Measurements from ENCODE around the gene LSMEM2. TPM values are rescaled to one million over a fixed set of nuclear protein-coding genes. Genes with fewer than 3 reads are reported as not detected.

Gene LSMEM2
- total RNA-seq: not detected in 2 replicates

GRCh38 chr3:50278880-50279224 is at the start of gene LSMEM2:
Gene LSMEM2, plus strand, starts transcription at chr3:50279087. Its CDS starts 27 bp downstream, at chr3:50279114.

GRCh38 chr3:50235716-50236483 is 43.0 kb upstream of the LSMEM2 start, which contains the start of gene GNAI2:
Gene GNAI2, plus strand, starts transcription at chr3:50236204. Its CDS starts 132 bp downstream, at chr3:50236336.

GRCh38 chr3:50268703-50269451 is 10.0 kb upstream of the LSMEM2 start, which contains the start of gene SEMA3B:
Gene SEMA3B, plus strand, starts transcription at chr3:50269147. Its CDS starts 94 bp downstream, at chr3:50269241.

GRCh38 chr3:50292159-50293078 is 13.5 kb downstream of the LSMEM2 start, which contains the start of gene IFRD2:
Gene IFRD2, minus strand, starts transcription at chr3:50292429. Its CDS starts 155 bp downstream, at chr3:50292274.

GRCh38 chr3:50298836-50299637 is 20.1 kb downstream of the LSMEM2 start, which contains the start of the genes HYAL3 and NAA80:
Gene HYAL3, minus strand, starts transcription at chr3:50299405. Its CDS starts 3,803 bp downstream, at chr3:50295602.
Gene NAA80, minus strand, starts transcription at chr3:50299405. Its CDS starts 1,942 bp downstream, at chr3:50297463.

GRCh38 chr3:50303013-50303815 is 24.3 kb downstream of the LSMEM2 start, which contains the start of gene HYAL1:
Gene HYAL1, minus strand, starts transcription at chr3:50303574. Its CDS starts 618 bp downstream, at chr3:50302956.

GRCh38 chr3:50322386-50323091 is 43.7 kb downstream of the LSMEM2 start, which contains the start of gene HYAL2:
Gene HYAL2, minus strand, starts transcription at chr3:50322745. Its CDS starts 2,256 bp downstream, at chr3:50320489.

GRCh38 chr3:50327943-50328691 is 49.2 kb downstream of the LSMEM2 start, which contains the start of gene TUSC2:
Gene TUSC2, minus strand, starts transcription at chr3:50328223. Its CDS starts 124 bp downstream, at chr3:50328099.

Other genes with a start within 250 kb of the LSMEM2 start
- gene RBM5, start 190.2 kb upstream of the LSMEM2 start, total RNA-seq: 103 and 202 TPM in 2 replicates
- gene SEMA3F, start 123.8 kb upstream of the LSMEM2 start, total RNA-seq: 37.3 and 205 TPM in 2 replicates
- gene GNAT1, start 87.5 kb upstream of the LSMEM2 start, total RNA-seq: not detected in 2 replicates
- gene SLC38A3, start 73.8 kb upstream of the LSMEM2 start, total RNA-seq: not detected in 2 replicates
- gene GNAI2, start 42.9 kb upstream of the LSMEM2 start, total RNA-seq: 82.7 and 168 TPM in 2 replicates
- 5.1 and 7.5 TPM in 2 replicates for gene SEMA3B, start 9.9 kb upstream of the LSMEM2 start, total RNA-seq
- 117 and 171 TPM in 2 replicates for gene IFRD2, start 13.3 kb downstream of the LSMEM2 start, total RNA-seq
- gene HYAL3, start 20.3 kb downstream of the LSMEM2 start, total RNA-seq: 8.4 and 8.5 TPM in 2 replicates
- gene NAA80, start 20.3 kb downstream of the LSMEM2 start, total RNA-seq: 2.7 and 2.9 TPM in 2 replicates
- 4.5 and 5.8 TPM in 2 replicates for gene HYAL1, start 24.5 kb downstream of the LSMEM2 start, total RNA-seq
- 59.1 and 76.5 TPM in 2 replicates for gene HYAL2, start 43.7 kb downstream of the LSMEM2 start, total RNA-seq
- 15.7 and 26.0 TPM in 2 replicates for gene TUSC2, start 49.1 kb downstream of the LSMEM2 start, total RNA-seq
- gene RASSF1, start 61.7 kb downstream of the LSMEM2 start, total RNA-seq: 14.9 and 19.8 TPM in 2 replicates
- gene ZMYND10, start 66.6 kb downstream of the LSMEM2 start, total RNA-seq: 0.21 and 0.34 TPM in 2 replicates
- 11.3 and 14.7 TPM in 2 replicates for gene NPRL2, start 71.7 kb downstream of the LSMEM2 start, total RNA-seq
- gene CYB561D2, start 71.8 kb downstream of the LSMEM2 start, total RNA-seq: 13.7 and 14.2 TPM in 2 replicates
- 28.0 and 33.0 TPM in 2 replicates for gene TMEM115, start 80.4 kb downstream of the LSMEM2 start, total RNA-seq
- under 0.01 TPM in 1 of 2 replicates, not detected in the other for gene CACNA2D2, start 224.5 kb downstream of the LSMEM2 start, total RNA-seq

All from nasal cavity respiratory epithelium epithelial cell of viscerocranial mucosa (primary cell).